GM21825 (cell line): Measurements from ENCODE around the gene P2RX3.

ENCODE experiments used
- ATAC-seq: cut with Tn5 transposase; IDR thresholded peaks from one replicate; pipeline ENCODE4 v1.9.1; 2021; ENCODE audit warnings: mild to moderate bottlenecking, moderate library complexity; ENCODE audit not compliant: unreplicated experiment

P2RX3 gene

DNA sequence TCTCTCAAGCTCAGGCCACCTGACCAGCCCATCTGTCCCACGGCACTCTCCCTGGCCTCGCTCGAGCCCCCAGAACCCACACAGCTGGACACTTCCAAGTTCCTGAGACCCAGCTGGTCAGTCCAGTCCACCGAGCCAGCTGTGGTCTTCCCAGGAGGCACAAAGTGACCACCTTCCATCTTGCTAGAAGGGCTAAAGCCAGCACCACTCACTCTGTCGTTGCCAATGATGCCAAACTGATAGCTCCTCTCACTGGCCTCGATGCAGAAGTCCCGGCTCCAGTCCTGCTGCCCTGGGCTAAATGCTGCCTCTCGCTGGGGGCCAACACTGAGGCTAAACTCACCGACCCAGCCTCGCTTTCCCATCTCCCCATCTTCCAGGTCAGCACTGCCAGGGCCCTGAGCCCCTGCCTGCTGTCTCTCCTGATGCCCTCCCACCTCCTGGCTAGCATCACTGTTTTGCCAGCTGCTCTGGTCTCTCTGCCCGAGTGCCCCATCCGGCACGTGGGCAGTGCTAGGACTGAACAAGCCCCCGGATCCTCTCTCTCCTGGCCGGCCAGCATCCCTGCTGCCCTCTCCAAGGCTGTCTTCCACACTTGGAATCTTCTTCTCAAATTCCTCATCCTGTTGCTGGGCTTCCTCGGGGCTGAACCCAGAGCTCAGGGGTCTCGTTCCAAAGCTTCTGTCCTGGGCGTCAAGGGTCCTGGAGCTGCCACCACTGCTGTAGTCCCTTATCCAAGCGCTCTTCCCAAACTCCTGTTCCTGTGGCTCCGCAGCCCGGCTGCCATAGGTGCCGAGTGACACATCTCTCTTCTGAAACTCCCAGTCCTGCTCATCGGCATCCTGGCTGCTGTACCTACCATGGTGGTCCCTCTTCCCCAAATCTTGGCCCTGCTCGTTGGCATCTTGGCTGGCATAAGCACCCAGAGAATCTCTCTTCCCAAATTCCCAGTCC, 28.8 kb upstream of the P2RX3 start:
- ATAC-seq = no peak

DNA sequence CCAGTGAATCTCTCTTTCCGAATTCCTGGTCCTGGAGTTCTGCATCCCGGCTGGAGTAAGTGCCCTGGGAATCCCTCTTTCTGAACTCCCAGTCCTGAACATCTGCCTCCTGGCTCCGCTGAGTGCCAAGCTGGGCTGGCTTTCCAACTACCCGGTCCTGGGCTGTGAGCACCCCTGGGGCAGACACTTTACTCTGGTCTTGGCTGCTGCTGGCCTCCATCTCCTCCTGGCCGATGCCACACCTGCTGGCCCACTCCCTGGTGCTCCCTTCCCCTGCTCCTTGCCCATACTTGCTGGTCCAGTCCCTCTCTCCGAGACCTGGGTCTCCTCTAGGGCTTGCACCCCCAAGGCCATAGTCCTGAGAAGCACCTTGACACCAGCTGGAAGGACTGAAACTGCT, 28.1 kb upstream of the P2RX3 start:
- ATAC-seq = no peak

GRCh38 chr11:57310630-57311086, 27.5 kb upstream of the P2RX3 start:
- ATAC-seq = no peak

DNA sequence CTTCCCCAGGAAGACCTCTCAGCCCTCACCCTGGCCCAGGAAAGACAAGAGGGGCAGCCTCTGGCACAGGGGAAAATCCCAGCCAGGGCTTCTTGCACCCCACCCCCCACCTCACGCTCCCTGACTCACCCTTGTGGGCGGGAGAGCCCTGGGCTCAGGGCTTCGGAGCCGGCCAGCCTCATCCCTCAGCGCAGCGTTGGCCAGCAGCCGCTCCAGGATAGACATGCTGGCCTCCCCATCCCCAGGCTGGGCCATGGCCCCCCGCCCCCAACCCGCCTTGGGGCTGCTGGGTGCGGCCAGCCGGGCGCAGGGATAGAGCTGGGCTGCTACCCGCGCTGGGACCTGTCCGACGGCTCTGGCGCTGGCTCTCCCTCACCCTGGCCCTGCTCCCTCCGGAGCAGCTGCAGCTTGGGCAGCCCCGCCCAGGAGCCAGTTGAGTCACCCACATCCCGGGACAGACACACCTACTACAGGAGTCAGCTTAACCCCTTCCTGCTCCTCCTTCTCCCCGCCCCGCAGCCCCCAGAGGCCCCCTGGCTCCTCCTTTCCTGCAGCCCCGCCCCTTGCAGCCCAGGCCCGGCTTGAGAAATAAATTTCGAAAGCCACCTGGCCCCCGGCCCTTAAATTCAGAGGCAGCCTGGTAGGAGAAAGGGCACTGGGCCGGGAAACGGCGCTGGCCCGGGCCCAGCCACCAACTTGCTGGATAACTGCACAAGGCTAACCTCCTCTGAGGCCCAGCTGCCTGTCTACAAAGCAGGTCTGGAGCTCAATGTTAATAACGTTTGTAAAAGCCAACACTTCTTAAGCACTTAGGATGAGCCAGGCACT, 26.8 kb upstream of the P2RX3 start:
- peak; percentile 98 for ATAC-seq

- no peak for ATAC-seq
These were observed 25.6 kb upstream of the P2RX3 start for GRCh38 chr11:57312511-57313021.

GRCh38 chr11:57313071-57313787, 24.9 kb upstream of the P2RX3 start:
- ATAC-seq = no peak

DNA sequence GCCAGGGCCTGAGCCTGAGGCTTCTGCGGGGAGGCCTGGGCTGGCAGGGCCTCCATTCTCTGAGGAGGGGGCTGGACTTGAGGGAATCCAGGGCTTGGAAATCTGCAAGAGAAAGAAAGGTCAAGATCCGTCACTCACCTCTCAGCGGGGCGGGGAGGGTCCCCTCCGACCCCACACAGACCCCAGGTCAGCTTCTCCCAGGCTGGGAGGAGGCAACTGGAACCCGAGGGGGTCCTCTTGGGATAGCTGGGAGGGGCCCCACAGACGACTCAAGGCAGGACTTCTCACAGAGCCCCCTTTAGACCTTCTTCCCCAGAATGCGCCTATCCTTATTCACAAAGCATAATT, 24.4 kb upstream of the P2RX3 start:
- ATAC-seq = no peak

- no peak for ATAC-seq
These were observed 23.8 kb upstream of the P2RX3 start for GRCh38 chr11:57314221-57314973.

GRCh38 chr11:57315491-57315890, 22.7 kb upstream of the P2RX3 start:
- no peak for ATAC-seq

DNA sequence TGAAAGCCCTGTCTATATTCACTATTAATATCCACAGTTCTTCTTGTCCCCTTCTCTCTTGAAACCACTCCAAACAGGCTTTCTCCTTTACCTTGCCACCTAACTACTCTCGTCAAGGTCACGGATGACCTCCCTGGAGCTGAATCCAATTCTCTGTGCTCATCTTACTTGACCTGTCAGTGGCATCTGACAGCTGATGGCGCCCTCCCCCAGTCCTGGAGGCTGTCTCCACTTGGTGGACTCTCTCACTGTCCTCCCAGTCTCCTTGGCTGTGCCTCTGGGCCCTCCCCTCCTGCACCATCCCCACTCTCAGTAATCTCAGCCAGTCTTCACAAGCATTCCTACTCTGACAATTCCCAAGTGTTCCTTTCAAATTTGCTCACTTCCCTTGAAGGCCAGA, 22.1 kb upstream of the P2RX3 start:
- ATAC-seq = no peak

- ATAC-seq = no peak
These were observed 20.0 kb upstream of the P2RX3 start for GRCh38 chr11:57318178-57318577.

- no peak for ATAC-seq
These were observed 18.0 kb upstream of the P2RX3 start for GRCh38 chr11:57320067-57320718.

DNA sequence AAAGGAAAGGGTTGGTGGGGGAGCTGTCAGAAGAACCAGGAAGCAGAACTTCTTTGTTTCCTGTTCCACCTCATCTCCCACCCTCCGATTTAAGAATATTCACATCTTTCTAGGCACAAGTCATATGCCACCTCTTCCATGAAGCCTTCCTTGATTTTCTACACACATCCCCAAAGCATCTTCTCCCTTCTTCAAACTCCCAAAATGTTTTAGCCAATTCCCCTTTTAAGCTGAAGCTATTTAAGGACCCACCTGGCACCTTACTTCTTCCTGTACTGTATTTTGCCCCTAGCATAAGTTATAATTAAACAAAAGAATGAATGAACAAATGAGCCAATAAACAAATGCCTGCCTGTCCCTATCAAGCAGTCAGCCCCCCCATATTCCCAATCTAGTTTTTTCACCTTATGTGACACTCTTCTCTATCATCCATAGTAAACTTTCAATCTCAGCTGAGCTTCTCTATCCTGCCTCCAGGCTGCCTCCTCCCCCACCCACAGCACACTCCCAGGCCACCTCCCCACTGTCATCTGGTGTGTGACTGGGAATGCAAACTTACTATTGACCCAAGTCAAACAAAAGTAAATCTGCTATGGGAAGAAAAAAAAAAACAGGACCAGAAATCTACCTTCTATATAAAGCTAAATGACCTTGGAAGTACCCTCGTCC, 17.3 kb upstream of the P2RX3 start:
- ATAC-seq = no peak

GRCh38 chr11:57321388-57322255, 16.5 kb upstream of the P2RX3 start:
- no peak for ATAC-seq

DNA sequence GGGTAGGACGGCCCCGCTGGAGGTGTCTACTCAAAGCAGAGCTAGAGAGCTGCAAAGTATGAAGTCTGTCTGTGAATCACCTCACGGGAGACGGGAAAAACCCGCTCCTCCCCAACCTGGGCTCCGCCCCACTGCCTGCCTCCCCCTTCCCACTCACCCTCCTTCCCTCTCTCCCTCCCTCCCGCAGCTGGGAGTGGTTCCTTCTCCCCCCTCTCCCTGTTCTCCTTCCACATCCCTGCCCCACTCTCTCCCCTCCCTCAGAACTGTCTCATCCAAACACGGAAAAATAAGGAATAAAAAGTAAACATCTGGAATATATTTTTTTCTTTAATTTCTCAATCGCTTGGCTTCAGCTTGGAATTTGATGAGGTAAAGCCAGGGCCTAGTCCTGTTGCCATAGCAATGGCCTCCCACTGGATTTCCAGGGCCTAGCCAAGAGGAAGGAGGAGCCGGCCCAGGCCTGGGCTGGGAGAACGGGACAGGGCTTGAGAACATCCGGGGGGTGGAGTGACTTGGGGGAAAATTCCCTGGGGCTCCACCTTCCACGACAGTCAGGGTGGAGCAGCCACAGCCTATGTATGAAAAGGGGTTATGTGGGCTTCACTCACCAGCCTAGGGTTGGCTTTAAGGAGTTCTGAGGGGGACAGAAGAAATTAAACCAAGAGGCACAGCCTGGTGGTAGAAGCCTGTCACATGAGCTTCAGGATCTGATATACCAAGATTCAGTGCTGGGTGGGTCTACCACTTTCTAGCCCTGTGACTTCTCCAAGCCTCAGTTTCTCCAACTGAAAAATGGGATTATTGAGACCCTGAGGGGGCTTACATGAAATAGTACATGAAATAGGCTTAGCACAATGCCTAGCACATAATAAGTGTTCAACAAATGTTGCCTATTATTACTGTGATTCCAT, 15.6 kb upstream of the P2RX3 start:
- no peak for ATAC-seq

GRCh38 chr11:57323167-57323854, 14.8 kb upstream of the P2RX3 start:
- no peak for ATAC-seq

GRCh38 chr11:57323855-57324153, 14.3 kb upstream of the P2RX3 start:
- ATAC-seq = no peak
